WERI-Rb-1 (cell line): Measurements from ENCODE around the gene FRMD4A.

Source experiments
- DNase-seq: peaks from one replicate; pipeline ENCODE4 v3.0.0-alpha.2; 2020
- H3K27ac ChIP-seq: fragments of 250-450 bp; sonication (Bioruptor Pico); 2 replicates; pipeline ENCODE4 v1.5.1; 2020; ENCODE audit warnings: mild to moderate bottlenecking, moderate library complexity
- H3K27me3 ChIP-seq: fragments of 250-450 bp; sonication (Bioruptor Pico); 2 replicates; pipeline ENCODE4 v1.5.1; 2021; ENCODE audit warnings: mild to moderate bottlenecking, low read depth, moderate library complexity; ENCODE audit not compliant: insufficient read depth, severe bottlenecking
- H3K36me3 ChIP-seq: fragments of 250-450 bp; sonication (Bioruptor Pico); 2 replicates; pipeline ENCODE4 v1.5.1; 2020; ENCODE audit warnings: mild to moderate bottlenecking, moderate library complexity
- H3K4me3 ChIP-seq: 2 replicates; pipeline ENCODE4 v1.5.1; 2011; ENCODE audit warnings: low read depth, mild to moderate bottlenecking, control low read depth, low read length
- H3K9me3 ChIP-seq: fragments of 250-450 bp; sonication (Bioruptor Pico); 2 replicates; pipeline ENCODE4 v1.5.1; 2021; ENCODE audit warnings: mild to moderate bottlenecking, moderate library complexity; ENCODE audit not compliant: severe bottlenecking
- CTCF ChIP-seq: IDR thresholded peaks from 2 replicates; pipeline ENCODE4 v1.5.1; 2011; ENCODE audit warnings: low read depth, mild to moderate bottlenecking, control low read depth, inconsistent platforms, low read length

The FRMD4A gene

GRCh38 chr10:13823096-13823708 lies 507.5 kb downstream of the FRMD4A start:
- no peak overlapping the region for H3K27ac ChIP-seq
- no peak overlapping the region for H3K4me3 ChIP-seq
- no peaks in the 10 kb centered on the region for H3K36me3 ChIP-seq
- H3K9me3 ChIP-seq, result no peaks in the 10 kb centered on the region
- TF ChIP-seq CTCF, result no peak
- no peaks in the 10 kb centered on the region for H3K27me3 ChIP-seq
- no peak for DNase-seq

GRCh38 chr10:13822490-13822889 lies 508.2 kb downstream of the FRMD4A start:
- Histone ChIP-seq H3K36me3 (no peaks in the 10 kb centered on the region), H3K9me3 (no peaks in the 10 kb centered on the region), H3K27ac (no peak overlapping the region), H3K4me3 (no peak overlapping the region), H3K27me3 (no peaks in the 10 kb centered on the region)
- TF ChIP-seq CTCF, result no peak
- no peak for DNase-seq

GRCh38 chr10:13820964-13821337 lies 509.8 kb downstream of the FRMD4A start:
- TF ChIP-seq CTCF, result no peak
- Histone ChIP-seq H3K27me3 (no peaks in the 10 kb centered on the region), H3K4me3 (no peak overlapping the region), H3K27ac (no peak overlapping the region), H3K36me3 (no peaks in the 10 kb centered on the region), H3K9me3 (no peaks in the 10 kb centered on the region)
- peak; percentile 7 for DNase-seq

GRCh38 chr10:13820119-13820963 lies 510.4 kb downstream of the FRMD4A start:
- H3K4me3 ChIP-seq, result no peak overlapping the region
- no peaks in the 10 kb centered on the region for H3K27me3 ChIP-seq
- H3K36me3 ChIP-seq, result no peaks in the 10 kb centered on the region
- no peak overlapping the region for H3K27ac ChIP-seq
- no peak for TF ChIP-seq CTCF
- no peaks in the 10 kb centered on the region for H3K9me3 ChIP-seq
- DNase-seq, result no peak

GRCh38 chr10:13816195-13816925 lies 514.4 kb downstream of the FRMD4A start:
- no peaks in the 10 kb centered on the region for H3K27me3 ChIP-seq
- H3K36me3 ChIP-seq, result no peaks in the 10 kb centered on the region
- H3K27ac ChIP-seq, result no peak overlapping the region
- no peak overlapping the region for H3K4me3 ChIP-seq
- DNase-seq, result no peak
- no peaks in the 10 kb centered on the region for H3K9me3 ChIP-seq
- TF ChIP-seq CTCF, result no peak
